ENCODE data around the gene SLC39A1. TPM values are rescaled to one million over a fixed set of nuclear protein-coding genes. Genes with fewer than 3 reads are reported as not detected.
A peak's percentile ranks its signal among the peaks of the same experiment; 100 is the strongest.

SLC39A1 gene
- total and polyA plus RNA-seq, 2 of the 8 experiments (the other 6 are each of a cell fraction or from before 2014, with no cell fraction given): 238 to 337 TPM

GRCh38 chr1:153957744-153958110 is 5.6 kb downstream of the SLC39A1 start (continued):
- TF ChIP-seq CTCF (IDR thresholded peaks at IDR 0.05; ENCODE audit: control extremely low read depth in 1 of 3, insufficient read depth in 1 of 3, low read depth in 1 of 3, low read length in 3 of 3) (no peak), POLR2A (IDR thresholded peaks at IDR 0.05; ENCODE audit: control extremely low read depth in 1 of 2, low read depth in 2 of 2, low read length in 2 of 2) (peak; percentile 52 to 66; a peak in 2 of 3 replicates), TAF7 (optimal IDR thresholded peaks at IDR 0.05; ENCODE audit: borderline replicate concordance, low read depth, low read length) (no peak)
